ENCODE data around the gene SRBD1. TPM values are rescaled to one million over a fixed set of nuclear protein-coding genes. Genes with fewer than 3 reads are reported as not detected.

Gene SRBD1
- total RNA-seq, 1 experiment from 2014 or later = 20.6 TPM

- DNase-seq (ENCODE audit: low read depth, low spot score) (no peak), ATAC-seq (no peak)
- TF ChIP-seq, protein P1, sequence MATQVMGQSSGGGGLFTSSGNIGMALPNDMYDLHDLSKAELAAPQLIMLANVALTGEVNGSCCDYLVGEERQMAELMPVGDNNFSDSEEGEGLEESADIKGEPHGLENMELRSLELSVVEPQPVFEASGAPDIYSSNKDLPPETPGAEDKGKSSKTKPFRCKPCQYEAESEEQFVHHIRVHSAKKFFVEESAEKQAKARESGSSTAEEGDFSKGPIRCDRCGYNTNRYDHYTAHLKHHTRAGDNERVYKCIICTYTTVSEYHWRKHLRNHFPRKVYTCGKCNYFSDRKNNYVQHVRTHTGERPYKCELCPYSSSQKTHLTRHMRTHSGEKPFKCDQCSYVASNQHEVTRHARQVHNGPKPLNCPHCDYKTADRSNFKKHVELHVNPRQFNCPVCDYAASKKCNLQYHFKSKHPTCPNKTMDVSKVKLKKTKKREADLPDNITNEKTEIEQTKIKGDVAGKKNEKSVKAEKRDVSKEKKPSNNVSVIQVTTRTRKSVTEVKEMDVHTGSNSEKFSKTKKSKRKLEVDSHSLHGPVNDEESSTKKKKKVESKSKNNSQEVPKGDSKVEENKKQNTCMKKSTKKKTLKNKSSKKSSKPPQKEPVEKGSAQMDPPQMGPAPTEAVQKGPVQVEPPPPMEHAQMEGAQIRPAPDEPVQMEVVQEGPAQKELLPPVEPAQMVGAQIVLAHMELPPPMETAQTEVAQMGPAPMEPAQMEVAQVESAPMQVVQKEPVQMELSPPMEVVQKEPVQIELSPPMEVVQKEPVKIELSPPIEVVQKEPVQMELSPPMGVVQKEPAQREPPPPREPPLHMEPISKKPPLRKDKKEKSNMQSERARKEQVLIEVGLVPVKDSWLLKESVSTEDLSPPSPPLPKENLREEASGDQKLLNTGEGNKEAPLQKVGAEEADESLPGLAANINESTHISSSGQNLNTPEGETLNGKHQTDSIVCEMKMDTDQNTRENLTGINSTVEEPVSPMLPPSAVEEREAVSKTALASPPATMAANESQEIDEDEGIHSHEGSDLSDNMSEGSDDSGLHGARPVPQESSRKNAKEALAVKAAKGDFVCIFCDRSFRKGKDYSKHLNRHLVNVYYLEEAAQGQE (IDR thresholded peaks at IDR 0.05; ENCODE audit: low read depth) = no peak
- TF ChIP-seq ZFX (IDR thresholded peaks at IDR 0.05) (no peak), CEBPB (IDR thresholded peaks at IDR 0.05; ENCODE audit: low read depth) (no peak), EGR1 (IDR thresholded peaks at IDR 0.05; ENCODE audit: low read depth) (no peak)
- Histone ChIP-seq H3K9me3 (ENCODE audit: control insufficient read depth in 1 of 2, insufficient read depth in 1 of 2, low read depth in 1 of 2, low read length in 2 of 2) (no peaks in the 10 kb centered on the region), H3K27me3 (ENCODE audit: insufficient read depth, low read length) (no peaks in the 10 kb centered on the region), H3K4me3 (replicated peaks in 1 of 2; ENCODE audit: low read depth in 1 of 2, low read length in 2 of 2) (no peak overlapping the region), H3K4me2 (ENCODE audit: low read length) (no peak overlapping the region), H3K36me3 (ENCODE audit: control insufficient read depth in 1 of 2, insufficient read depth in 2 of 2, low read length in 2 of 2) (no peaks in the 10 kb centered on the region), H3K27ac (ENCODE audit: low read depth, low read length) (no peak overlapping the region), H3K4me1 (ENCODE audit: control insufficient read depth in 1 of 2, insufficient read depth in 2 of 2, low read length in 2 of 2) (peaks cover 3 to 12% of the 10 kb centered on the region in 2 experiments; a peak in 2 of 4 replicates), H4K20me1 (ENCODE audit: insufficient read depth) (no peaks in the 10 kb centered on the region), H3K9me2 (ENCODE audit: insufficient read depth) (no peaks in the 10 kb centered on the region), H2AFZ (ENCODE audit: low read depth, low read length, poor library complexity, severe bottlenecking) (no peak overlapping the region), H3K79me2 (ENCODE audit: insufficient read depth, low read length) (no peaks in the 10 kb centered on the region), H3K9ac (ENCODE audit: low read length) (no peak overlapping the region)
- ChIA-PET POLR2A (no interaction called here), RAD21 (ENCODE audit: low non-redundant PET in 1 of 2, low total read pairs in 2 of 2, uncharacterized antibody in 2 of 2, unreplicated experiment in 2 of 2) (no interaction called here), CTCF (no interaction called here)
- intact Hi-C loops (cut with micrococcal nuclease) = no loop called here
- no TSS peak for BruUV-seq (replicated peaks)
Measured at GRCh38 chr2:45460825-45461224, 150.2 kb downstream of the SRBD1 start.

- H3K27me3 ChIP-seq (ENCODE audit: insufficient read depth, low read length) = no peaks in the 10 kb centered on the region
- BruUV-seq (replicated peaks) = no TSS peak
- CTCF ChIA-PET = no interaction called here
- H3K27ac ChIP-seq (ENCODE audit: low read depth, low read length) = no peak overlapping the region
- ATAC-seq (no peak), DNase-seq (ENCODE audit: low read depth, low spot score) (no peak)
- no peaks in the 10 kb centered on the region for H4K20me1 ChIP-seq (ENCODE audit: insufficient read depth)
- 0 out of 2 replicates have a peak overlapping the region, but pooled peaks have one; percentile 34 for H3K4me2 ChIP-seq (ENCODE audit: low read length)
- no peaks in the 10 kb centered on the region for H3K9me2 ChIP-seq (ENCODE audit: insufficient read depth)
- no peaks in the 10 kb centered on the region for H3K9me3 ChIP-seq (ENCODE audit: control insufficient read depth in 1 of 2, insufficient read depth in 1 of 2, low read depth in 1 of 2, low read length in 2 of 2)
- intact Hi-C loops (cut with micrococcal nuclease) = no loop called here
- H3K4me3 ChIP-seq (replicated peaks in 1 of 2; ENCODE audit: low read depth in 1 of 2, low read length in 2 of 2) = no peak overlapping the region
- peaks cover 3 to 12% of the 10 kb centered on the region in 2 experiments; a peak in 2 of 4 replicates for H3K4me1 ChIP-seq (ENCODE audit: control insufficient read depth in 1 of 2, insufficient read depth in 2 of 2, low read length in 2 of 2)
- no peaks in the 10 kb centered on the region for H3K79me2 ChIP-seq (ENCODE audit: insufficient read depth, low read length)
- POLR2A ChIA-PET = no interaction called here
- H2AFZ ChIP-seq (ENCODE audit: low read depth, low read length, poor library complexity, severe bottlenecking) = no peak overlapping the region
- H3K9ac ChIP-seq (ENCODE audit: low read length) = no peak overlapping the region
- H3K36me3 ChIP-seq (ENCODE audit: control insufficient read depth in 1 of 2, insufficient read depth in 2 of 2, low read length in 2 of 2) = no peaks in the 10 kb centered on the region
- RAD21 ChIA-PET (ENCODE audit: low non-redundant PET in 1 of 2, low total read pairs in 2 of 2, uncharacterized antibody in 2 of 2, unreplicated experiment in 2 of 2) = no interaction called here
- TF ChIP-seq CBX3 (IDR thresholded peaks at IDR 0.05; ENCODE audit: low read depth) (no peak), EGR1 (IDR thresholded peaks at IDR 0.05; ENCODE audit: low read depth) (no peak), CTCF (IDR thresholded peaks at IDR 0.05 in 2 of 3, conservative IDR thresholded peaks at IDR 0.05 in 1 of 3; ENCODE audit: borderline replicate concordance in 1 of 3, insufficient read depth in 1 of 3, low read depth in 2 of 3, low read length in 2 of 3) (no peak), ZNF274 (IDR thresholded peaks at IDR 0.05; ENCODE audit: low read depth, low read length) (no peak), EZH2phosphoT487 (IDR thresholded peaks at IDR 0.05; ENCODE audit: borderline replicate concordance) (no peak), RAD21 (IDR thresholded peaks at IDR 0.05; ENCODE audit: low read depth) (no peak), EZH2 (IDR thresholded peaks at IDR 0.05) (no peak), ELF1 (IDR thresholded peaks at IDR 0.05; ENCODE audit: borderline replicate concordance, low read depth) (no peak), YY1 (IDR thresholded peaks at IDR 0.05; ENCODE audit: extremely low read depth, insufficient replicate concordance, low read depth, low read length) (no peak), JUND (IDR thresholded peaks at IDR 0.05) (no peak), ZFX (IDR thresholded peaks at IDR 0.05) (no peak)
- TF ChIP-seq, protein P2, sequence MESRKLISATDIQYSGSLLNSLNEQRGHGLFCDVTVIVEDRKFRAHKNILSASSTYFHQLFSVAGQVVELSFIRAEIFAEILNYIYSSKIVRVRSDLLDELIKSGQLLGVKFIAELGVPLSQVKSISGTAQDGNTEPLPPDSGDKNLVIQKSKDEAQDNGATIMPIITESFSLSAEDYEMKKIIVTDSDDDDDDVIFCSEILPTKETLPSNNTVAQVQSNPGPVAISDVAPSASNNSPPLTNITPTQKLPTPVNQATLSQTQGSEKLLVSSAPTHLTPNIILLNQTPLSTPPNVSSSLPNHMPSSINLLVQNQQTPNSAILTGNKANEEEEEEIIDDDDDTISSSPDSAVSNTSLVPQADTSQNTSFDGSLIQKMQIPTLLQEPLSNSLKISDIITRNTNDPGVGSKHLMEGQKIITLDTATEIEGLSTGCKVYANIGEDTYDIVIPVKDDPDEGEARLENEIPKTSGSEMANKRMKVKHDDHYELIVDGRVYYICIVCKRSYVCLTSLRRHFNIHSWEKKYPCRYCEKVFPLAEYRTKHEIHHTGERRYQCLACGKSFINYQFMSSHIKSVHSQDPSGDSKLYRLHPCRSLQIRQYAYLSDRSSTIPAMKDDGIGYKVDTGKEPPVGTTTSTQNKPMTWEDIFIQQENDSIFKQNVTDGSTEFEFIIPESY (IDR thresholded peaks at IDR 0.05; ENCODE audit: extremely low read depth, insufficient replicate concordance, low read length) = no peak
Measured at GRCh38 chr2:45459860-45460259, 151.2 kb downstream of the SRBD1 start.

All from HCT116 (cell line).